ENCODE results near the gene SHE.
"Not testable (repeated sequence)": the region's sequence is repeated elsewhere in the genome, so short reads cannot be mapped to it uniquely, and the experiment has no call there.

SHE gene

DNA sequence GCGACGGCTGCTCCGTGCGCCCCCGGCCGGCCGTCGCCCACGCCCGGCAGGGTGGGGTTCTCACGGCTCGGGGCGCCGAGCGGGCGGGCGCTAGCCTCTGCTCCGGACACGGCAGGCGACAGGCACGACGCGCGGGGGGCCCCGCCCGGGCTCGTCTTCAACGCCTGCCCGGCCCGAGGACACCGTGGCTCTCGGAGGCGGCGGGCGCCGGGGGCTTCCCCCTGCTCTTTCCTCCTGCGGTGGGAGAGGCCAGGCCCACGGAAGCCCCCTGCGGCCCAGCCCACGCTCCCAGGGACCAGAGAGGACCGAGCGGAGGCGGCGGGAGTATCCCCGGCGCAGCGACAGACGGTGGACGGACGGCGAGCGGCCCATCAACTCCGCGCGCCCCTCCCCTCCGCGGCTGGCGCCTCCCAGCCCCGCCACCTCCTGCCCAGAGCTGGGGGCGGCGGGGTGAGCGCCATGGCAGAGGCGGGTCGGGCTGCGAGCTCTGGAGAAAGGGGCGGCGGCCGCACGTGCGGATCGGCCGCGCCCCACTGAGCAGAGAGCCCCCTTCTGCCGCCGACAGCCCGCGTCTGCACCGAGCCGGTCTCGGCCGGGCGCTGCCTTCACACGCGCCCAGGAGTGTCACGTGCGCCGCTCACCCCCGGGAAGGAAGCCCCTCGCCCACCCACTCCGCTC lies at the start of gene SHE, which contains the start of gene TDRD10:
SHE (minus strand) TSS at position 347 of the 678 bp plus-strand sequence. CDS start 386 bp downstream, outside the sequence.
TDRD10 (plus strand) TSS at position 154 of the 678 bp plus-strand sequence. CDS start 4,685 bp downstream, outside the sequence.
- DNase-seq = no peak

DNA sequence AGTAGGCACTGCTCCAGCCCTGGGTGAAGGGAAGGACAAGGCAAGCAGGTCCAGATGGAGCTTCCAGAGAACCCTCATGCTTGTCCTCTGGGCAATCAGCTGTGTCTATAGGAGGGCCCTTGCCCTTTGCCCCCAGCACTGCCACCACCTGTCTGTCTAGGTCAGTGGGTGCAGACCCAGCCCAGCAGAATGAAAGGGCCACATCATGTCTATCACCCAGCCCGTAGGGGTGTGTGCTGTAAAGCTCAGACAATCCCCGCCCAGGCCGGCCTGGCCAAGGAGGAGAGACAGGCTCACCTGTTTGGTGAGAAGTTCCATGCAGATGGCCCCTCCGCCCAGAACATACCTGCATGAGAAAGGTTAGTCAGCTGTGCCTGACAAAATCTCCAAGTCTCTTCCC lies 49.3 kb upstream of the SHE start:
- no peak for DNase-seq

- DNase-seq = no peak
Observed at GRCh38 chr1:154550657-154551056, 48.4 kb upstream of the SHE start.

- DNase-seq = peak; percentile 12
Observed at GRCh38 chr1:154550070-154550469, 47.9 kb upstream of the SHE start.

GRCh38 chr1:154549202-154549770 lies 47.1 kb upstream of the SHE start:
- DNase-seq = no peak

- no peak for DNase-seq
Observed at GRCh38 chr1:154548028-154548427, 45.8 kb upstream of the SHE start.

GRCh38 chr1:154547105-154547732 lies 45.0 kb upstream of the SHE start:
- DNase-seq = no peak

- peak; percentile 89 for DNase-seq
Observed at GRCh38 chr1:154546264-154547063, 44.3 kb upstream of the SHE start.

- no peak for DNase-seq
Observed at GRCh38 chr1:154541231-154541630, 39.0 kb upstream of the SHE start.

DNA sequence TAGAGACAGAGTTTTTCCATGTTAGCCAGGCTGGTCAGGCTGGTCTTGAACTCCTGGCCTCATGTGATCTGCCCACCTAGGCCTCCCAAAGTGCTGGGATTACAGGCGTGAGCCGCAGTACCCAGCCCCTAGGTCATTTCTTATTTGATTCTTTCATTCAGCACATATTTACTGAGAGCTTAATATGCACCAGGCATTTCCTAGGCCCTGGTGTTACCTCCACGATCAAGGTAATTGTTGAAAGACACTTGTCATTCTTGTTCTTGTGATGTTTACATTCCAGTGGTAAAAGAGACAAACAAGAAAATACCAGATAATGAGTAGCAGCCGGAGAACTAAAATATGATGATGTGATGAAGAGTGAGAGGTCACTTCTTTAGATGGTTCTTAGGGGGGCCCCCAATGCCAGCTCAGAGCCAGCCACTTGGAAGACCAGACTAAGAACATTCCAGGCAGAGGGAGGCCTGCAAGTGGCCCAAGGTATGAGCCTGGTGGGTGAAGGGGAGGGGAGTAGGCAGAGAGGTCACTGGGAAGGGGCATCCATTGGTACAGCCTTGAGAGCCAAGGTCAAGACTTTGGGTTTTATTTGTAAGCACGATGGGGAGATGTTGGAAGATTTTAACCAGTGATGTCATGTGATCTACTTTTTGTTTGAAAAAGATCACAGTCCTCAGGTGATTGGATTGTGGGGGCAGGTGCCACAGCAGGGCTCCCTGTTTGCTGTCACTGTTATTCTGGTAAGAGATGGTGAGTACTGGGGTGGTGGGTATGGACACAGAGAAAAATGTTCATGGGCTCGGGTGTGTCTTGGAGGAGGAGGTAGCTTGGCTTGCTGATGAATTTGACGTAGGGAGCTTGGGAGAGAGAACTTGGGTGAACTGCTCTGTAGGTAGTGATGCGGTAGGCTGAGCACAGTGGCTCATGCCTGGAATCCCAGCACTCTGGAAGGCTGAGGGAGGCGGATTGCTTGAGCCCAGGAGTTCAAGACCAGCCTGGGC lies 37.6 kb upstream of the SHE start:
- no peak for DNase-seq

DNA sequence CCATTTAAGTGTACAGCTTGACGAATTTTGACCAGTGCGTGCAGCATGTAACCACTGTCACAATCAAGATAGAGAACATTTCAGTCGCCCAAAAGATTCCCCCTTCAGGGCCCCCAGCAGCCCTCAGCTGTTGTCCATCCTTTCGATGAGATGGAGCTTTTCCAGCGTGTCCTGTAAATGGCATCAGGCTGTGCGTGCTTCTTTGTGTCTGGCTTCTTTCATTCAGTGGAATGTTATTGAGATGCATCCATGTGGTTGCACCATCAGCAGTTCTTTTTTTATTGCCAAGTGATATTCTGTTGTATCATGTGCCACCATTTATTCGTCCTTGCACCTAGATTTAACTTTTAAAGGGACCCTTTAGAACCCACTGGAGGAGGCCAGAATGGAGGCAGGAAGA lies 34.4 kb upstream of the SHE start:
- no peak for DNase-seq

DNA sequence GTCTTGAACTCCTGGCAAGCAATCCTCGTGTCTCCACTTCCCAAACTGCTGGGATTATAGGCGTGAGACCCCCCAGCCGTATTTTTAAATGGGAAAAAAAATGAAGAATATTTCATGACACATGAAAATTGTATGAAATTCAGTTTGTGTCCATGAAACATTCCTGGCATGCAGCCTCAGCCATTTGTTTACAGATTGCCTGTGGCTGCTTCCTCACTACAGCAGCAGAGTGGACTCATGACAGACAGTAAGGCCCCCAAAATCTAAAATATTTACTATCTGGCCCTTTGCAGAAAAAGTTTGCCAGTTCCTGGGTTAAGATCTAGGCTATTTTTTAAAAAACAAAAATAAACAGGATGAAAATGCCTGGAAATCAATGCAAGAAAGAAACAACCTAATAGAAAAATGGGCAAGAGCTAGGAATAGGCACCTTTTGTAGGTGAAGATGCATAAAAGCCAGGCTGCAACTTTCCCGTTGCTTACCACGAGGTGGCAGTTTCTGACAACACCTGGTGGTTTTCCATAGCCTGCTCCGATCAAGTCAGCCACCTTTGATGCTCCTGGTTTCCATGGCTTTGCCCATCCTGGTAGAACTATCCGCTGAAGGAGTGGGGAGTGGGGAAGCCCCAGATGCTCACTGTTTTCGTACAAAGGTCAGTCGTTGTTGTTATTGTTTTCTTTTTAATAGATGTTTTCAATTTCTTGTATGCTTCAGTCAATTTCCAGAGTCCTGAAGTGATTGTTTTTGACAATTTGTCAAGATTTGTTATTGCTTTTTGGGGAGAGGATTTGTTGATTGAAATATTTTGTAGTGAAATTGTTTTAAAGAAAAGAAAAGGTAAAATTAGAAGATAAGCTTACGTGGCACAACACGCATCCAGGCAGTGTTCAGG lies 32.0 kb upstream of the SHE start:
- peak; percentile 74 for DNase-seq

DNA sequence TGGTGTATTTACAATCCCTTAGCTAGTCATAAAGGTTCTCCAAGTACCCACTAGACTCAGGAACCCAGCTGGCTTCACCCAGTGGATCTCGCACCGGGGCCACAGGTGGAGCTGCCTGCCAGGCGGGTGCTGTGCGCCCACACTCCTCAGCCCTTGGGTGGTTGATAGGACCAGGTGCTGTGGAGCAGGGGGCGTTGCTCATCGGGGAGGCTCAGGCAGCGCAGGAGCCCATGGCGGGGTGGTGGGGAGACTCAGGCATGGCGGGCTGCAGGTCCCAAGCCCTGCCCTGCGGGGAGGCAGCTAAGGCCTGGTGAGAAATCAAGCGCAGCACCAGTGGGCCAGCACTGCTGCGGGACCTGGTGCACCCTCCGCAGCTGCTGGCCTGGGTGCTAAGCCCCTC lies 29.7 kb upstream of the SHE start:
- not testable (repeated sequence) for DNase-seq

DNA sequence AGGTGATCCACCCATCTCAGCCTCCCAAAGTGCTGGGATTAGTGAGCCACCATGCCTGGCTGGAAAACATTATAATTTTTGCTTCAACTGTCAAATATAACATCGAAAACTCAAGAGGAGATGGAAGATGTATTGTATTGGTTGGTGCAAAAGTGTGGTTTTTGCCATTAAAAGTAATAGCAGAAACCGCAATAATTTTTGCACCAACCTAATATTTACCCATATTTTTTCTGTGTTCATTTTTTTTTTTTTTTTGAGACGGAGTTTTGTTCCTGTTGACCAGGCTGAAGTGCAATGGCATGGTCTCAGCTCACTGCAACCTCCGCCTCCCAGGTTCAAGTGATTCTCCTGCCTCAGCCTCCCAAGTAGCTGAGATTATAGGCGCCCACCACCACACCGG lies 27.1 kb upstream of the SHE start:
- DNase-seq = no peak

- no peak for DNase-seq
Observed at GRCh38 chr1:154527192-154527591, 25.0 kb upstream of the SHE start.

GRCh38 chr1:154524881-154525280 lies 22.7 kb upstream of the SHE start:
- DNase-seq = peak; percentile 83

GRCh38 chr1:154521695-154522094 lies 19.5 kb upstream of the SHE start:
- no peak for DNase-seq

DNA sequence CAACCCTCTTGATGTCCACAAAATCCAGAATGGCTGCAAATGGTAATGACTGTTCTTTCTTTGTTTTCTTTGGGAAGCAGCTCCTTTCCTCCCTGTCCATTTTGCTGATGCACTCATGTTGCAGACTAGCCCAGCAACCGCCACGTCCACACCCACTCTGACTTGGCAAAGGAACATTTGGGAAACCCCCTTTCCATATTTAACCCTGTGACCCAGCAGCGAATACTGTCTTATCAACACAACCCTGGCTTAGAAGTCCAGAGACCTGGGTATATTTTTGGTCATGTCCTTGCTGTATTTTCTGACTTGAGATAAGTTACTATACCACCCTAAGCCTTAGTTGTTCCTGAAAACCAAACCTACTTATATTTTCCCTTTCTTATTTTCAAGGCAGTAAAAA lies 18.1 kb upstream of the SHE start:
- DNase-seq = no peak

- no peak for DNase-seq
Observed at GRCh38 chr1:154519591-154519991, 17.4 kb upstream of the SHE start.

GRCh38 chr1:154517661-154518060 lies 15.4 kb upstream of the SHE start:
- no peak for DNase-seq

- no peak for DNase-seq
Observed at GRCh38 chr1:154514066-154514553, 11.9 kb upstream of the SHE start.

All from islet precursor cell (in vitro differentiated cells).